Measurements from ENCODE around the gene SLC13A4. TPM values are rescaled to one million over a fixed set of nuclear protein-coding genes. Genes with fewer than 3 reads are reported as not detected.

SLC13A4 gene
- total and polyA plus RNA-seq, 2 of the 4 experiments (the other 2 are of a cell fraction) = 0.10 TPM; not detected in 1

- TF ChIP-seq MAZ (IDR thresholded peaks at IDR 0.05; ENCODE audit: borderline replicate concordance, low read depth, low read length) (no peak), USF2 (IDR thresholded peaks at IDR 0.05; ENCODE audit: low read depth, low read length) (no peak)
- BruUV-seq (replicated peaks) = no TSS peak
Observed at GRCh38 chr7:135684136-135684535, 43.9 kb downstream of the SLC13A4 start.

More at GRCh38 chr7:135684136-135684535, 43.9 kb downstream of the SLC13A4 start:
- Histone ChIP-seq H2BK15ac (ENCODE audit: low read depth, low read length) (no peak overlapping the region), H3K23ac (ENCODE audit: low read depth, low read length) (peak overlapping the region; percentile 8), H3K79me1 (ENCODE audit: low read depth in 1 of 2, low read length in 2 of 2) (peaks cover 27 to 65% of the 10 kb centered on the region in 2 experiments), H3K18ac (ENCODE audit: low read depth, low read length) (0 out of 2 replicates have a peak overlapping the region, but pooled peaks have one; percentile 26), H3K4me3 (ENCODE audit: insufficient read depth, low read depth, low read length) (no peak overlapping the region), H3K36me3 (ENCODE audit: control insufficient read depth, insufficient read depth, low read length) (peaks cover 5% of the 10 kb centered on the region), H3K56ac (ENCODE audit: extremely low read depth, insufficient read depth, low read length) (no peak overlapping the region), H3K4me1 (ENCODE audit: control insufficient read depth, insufficient read depth, low read length) (peaks cover 15% of the 10 kb centered on the region), H2BK5ac (ENCODE audit: low read depth, low read length, poor library complexity, severe bottlenecking) (peak overlapping the region; percentile 55), H3K9ac (ENCODE audit: low read depth, low read length) (no peak overlapping the region), H3K27me3 (ENCODE audit: control insufficient read depth, insufficient read depth, low read length) (no peaks in the 10 kb centered on the region), H2AFZ (replicated peaks; ENCODE audit: low read length, poor library complexity) (peak overlapping the region; percentile 54), H3K14ac (replicated peaks; ENCODE audit: low read depth, low read length) (peak overlapping the region; percentile 69), H3K9me1 (ENCODE audit: insufficient read depth, low read length) (peaks cover 32% of the 10 kb centered on the region), H4K91ac (ENCODE audit: insufficient read depth, low read depth, low read length) (peak overlapping the region; percentile 51), H4K8ac (ENCODE audit: low read depth in 2 of 2, low read length in 2 of 2) (peak overlapping the region in 1 of 2 experiments; percentile 62; a peak in 1 of 4 replicates), H3K27ac (ENCODE audit: insufficient read depth, low read length) (no peak overlapping the region; the same call in 1 of the 2 replicates), H4K5ac (ENCODE audit: low read depth, low read length) (no peak overlapping the region), H3K9me3 (ENCODE audit: control insufficient read depth, insufficient read depth, low read length) (no peaks in the 10 kb centered on the region), H4K20me1 (ENCODE audit: insufficient read depth, low read length) (0 out of 2 replicates have a peak, but pooled peaks cover 6% of the 10 kb centered on the region), H2BK120ac (ENCODE audit: low read depth, low read length) (peak overlapping the region; percentile 60; the same call in 1 of the 2 replicates), H2AK5ac (ENCODE audit: low read depth, low read length) (peak overlapping the region; percentile 70), H3K4me2 (ENCODE audit: low read depth, low read length) (no peak overlapping the region), H2BK20ac (ENCODE audit: low read depth, low read length) (peak overlapping the region; percentile 48; the same call in 1 of the 2 replicates), H2AK9ac (replicated peaks; ENCODE audit: low read depth, low read length, poor library complexity) (no peak overlapping the region), H3K4ac (ENCODE audit: low read depth, low read length) (peak overlapping the region; percentile 47)
- no CpG with 5 or more reads among the region's 3 CpGs for WGBS, 2 experiments (ENCODE audit: extremely low coverage in 2 of 2, insufficient read length in 1 of 2)
- intact Hi-C loops (cut with micrococcal nuclease) = no loop called here
- CTCF ChIA-PET = interaction anchor here (0.6 to 2.2 kb wide), 2 partner anchors 11 to 156 kb away, joined by 3 to 6 read pairs; no protein-coding TSS in a partner anchor
- peak; percentile 79 for ATAC-seq (ENCODE audit: low read depth)
- dilution Hi-C loops (cut with HindIII; ENCODE audit: low sequenced_read_pairs, unreplicated experiment) = no loop called here
- POLR2A ChIA-PET (ENCODE audit: unreplicated experiment) = no interaction called here
- peak; percentile 49 for DNase-seq
- in situ Hi-C loops (cut with MboI; ENCODE audit: low sequenced_read_pairs) = no loop called here

Measured in IMR-90 (cell line).